ENCODE measurements around the gene EMX1. TPM values are rescaled to one million over a fixed set of nuclear protein-coding genes. Genes with fewer than 3 reads are reported as not detected.

EMX1 gene
- polyA plus RNA-seq, 1 donor from 2014 or later = 0.33 TPM

DNA sequence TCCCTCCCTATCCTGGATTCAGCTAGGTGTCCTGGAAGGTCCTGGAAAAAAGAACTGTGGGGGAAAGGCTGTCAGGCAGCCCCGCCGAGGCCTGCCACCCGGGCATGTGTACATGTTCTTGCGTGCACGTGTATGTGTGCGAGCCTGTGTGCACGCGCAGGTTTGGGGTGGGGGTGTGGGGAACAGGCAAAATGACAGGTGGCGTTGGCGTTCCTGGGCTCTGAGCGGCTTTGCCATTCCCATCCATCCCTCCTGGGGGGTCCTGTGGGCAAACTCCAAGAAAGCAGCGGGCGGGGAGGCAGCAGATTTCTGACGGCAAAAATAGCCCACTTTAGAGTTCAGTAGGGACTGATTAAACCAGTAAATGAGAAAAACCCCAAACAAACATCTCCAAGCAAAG, 35.6 kb downstream of the EMX1 start:
- H3F3A ChIP-seq (ENCODE audit: insufficient read depth, low read length, poor library complexity, severe bottlenecking) = no peaks in the 10 kb centered on the region
- H4K20me1 ChIP-seq (ENCODE audit: insufficient read depth) = no peaks in the 10 kb centered on the region
- H2AFZ ChIP-seq (ENCODE audit: low read depth, low read length) = no peak overlapping the region
- H3K9ac ChIP-seq (ENCODE audit: low read length) = no peak overlapping the region
- H3K4me2 ChIP-seq (ENCODE audit: low read length) = no peak overlapping the region
- H3K79me2 ChIP-seq (replicated peaks; ENCODE audit: insufficient read depth, low read length) = no peaks in the 10 kb centered on the region
- H3K9me3 ChIP-seq (ENCODE audit: low read length) = no peaks in the 10 kb centered on the region
- no peak overlapping the region for H3K4me3 ChIP-seq (ENCODE audit: low read length)
- H3K27ac ChIP-seq (ENCODE audit: low read length) = no peak overlapping the region
- TF ChIP-seq, protein P1, sequence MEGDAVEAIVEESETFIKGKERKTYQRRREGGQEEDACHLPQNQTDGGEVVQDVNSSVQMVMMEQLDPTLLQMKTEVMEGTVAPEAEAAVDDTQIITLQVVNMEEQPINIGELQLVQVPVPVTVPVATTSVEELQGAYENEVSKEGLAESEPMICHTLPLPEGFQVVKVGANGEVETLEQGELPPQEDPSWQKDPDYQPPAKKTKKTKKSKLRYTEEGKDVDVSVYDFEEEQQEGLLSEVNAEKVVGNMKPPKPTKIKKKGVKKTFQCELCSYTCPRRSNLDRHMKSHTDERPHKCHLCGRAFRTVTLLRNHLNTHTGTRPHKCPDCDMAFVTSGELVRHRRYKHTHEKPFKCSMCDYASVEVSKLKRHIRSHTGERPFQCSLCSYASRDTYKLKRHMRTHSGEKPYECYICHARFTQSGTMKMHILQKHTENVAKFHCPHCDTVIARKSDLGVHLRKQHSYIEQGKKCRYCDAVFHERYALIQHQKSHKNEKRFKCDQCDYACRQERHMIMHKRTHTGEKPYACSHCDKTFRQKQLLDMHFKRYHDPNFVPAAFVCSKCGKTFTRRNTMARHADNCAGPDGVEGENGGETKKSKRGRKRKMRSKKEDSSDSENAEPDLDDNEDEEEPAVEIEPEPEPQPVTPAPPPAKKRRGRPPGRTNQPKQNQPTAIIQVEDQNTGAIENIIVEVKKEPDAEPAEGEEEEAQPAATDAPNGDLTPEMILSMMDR (IDR thresholded peaks at IDR 0.05; ENCODE audit: poor library complexity, severe bottlenecking) = no peak
- no peak for TF ChIP-seq SMC3 (conservative IDR thresholded peaks at IDR 0.05; ENCODE audit: poor library complexity)
- no peak for TF ChIP-seq TAF1 (IDR thresholded peaks at IDR 0.05; ENCODE audit: low read depth)
- TF ChIP-seq EZH2 (IDR thresholded peaks at IDR 0.05; ENCODE audit: borderline replicate concordance, insufficient read depth, low read length, poor library complexity, severe bottlenecking) = no peak
- TF ChIP-seq EP300 (conservative IDR thresholded peaks at IDR 0.05; ENCODE audit: poor library complexity, severe bottlenecking) = no peak
- TF ChIP-seq MXI1 (conservative IDR thresholded peaks at IDR 0.05; ENCODE audit: poor library complexity, severe bottlenecking) = no peak
- no peak for TF ChIP-seq RAD21 (conservative IDR thresholded peaks at IDR 0.05)
- TF ChIP-seq, protein P2, sequence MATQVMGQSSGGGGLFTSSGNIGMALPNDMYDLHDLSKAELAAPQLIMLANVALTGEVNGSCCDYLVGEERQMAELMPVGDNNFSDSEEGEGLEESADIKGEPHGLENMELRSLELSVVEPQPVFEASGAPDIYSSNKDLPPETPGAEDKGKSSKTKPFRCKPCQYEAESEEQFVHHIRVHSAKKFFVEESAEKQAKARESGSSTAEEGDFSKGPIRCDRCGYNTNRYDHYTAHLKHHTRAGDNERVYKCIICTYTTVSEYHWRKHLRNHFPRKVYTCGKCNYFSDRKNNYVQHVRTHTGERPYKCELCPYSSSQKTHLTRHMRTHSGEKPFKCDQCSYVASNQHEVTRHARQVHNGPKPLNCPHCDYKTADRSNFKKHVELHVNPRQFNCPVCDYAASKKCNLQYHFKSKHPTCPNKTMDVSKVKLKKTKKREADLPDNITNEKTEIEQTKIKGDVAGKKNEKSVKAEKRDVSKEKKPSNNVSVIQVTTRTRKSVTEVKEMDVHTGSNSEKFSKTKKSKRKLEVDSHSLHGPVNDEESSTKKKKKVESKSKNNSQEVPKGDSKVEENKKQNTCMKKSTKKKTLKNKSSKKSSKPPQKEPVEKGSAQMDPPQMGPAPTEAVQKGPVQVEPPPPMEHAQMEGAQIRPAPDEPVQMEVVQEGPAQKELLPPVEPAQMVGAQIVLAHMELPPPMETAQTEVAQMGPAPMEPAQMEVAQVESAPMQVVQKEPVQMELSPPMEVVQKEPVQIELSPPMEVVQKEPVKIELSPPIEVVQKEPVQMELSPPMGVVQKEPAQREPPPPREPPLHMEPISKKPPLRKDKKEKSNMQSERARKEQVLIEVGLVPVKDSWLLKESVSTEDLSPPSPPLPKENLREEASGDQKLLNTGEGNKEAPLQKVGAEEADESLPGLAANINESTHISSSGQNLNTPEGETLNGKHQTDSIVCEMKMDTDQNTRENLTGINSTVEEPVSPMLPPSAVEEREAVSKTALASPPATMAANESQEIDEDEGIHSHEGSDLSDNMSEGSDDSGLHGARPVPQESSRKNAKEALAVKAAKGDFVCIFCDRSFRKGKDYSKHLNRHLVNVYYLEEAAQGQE (IDR thresholded peaks at IDR 0.05; ENCODE audit: borderline replicate concordance) = no peak
- TF ChIP-seq POLR2AphosphoS5 (IDR thresholded peaks at IDR 0.05) = no peak
- no peaks in the 10 kb centered on the region for H3K27me3 ChIP-seq (ENCODE audit: insufficient read depth, low read depth, low read length)
- H3K9me2 ChIP-seq (ENCODE audit: insufficient read depth, low read length) = no peaks in the 10 kb centered on the region
- H3K36me3 ChIP-seq (ENCODE audit: insufficient read depth, low read length) = no peaks in the 10 kb centered on the region

DNA sequence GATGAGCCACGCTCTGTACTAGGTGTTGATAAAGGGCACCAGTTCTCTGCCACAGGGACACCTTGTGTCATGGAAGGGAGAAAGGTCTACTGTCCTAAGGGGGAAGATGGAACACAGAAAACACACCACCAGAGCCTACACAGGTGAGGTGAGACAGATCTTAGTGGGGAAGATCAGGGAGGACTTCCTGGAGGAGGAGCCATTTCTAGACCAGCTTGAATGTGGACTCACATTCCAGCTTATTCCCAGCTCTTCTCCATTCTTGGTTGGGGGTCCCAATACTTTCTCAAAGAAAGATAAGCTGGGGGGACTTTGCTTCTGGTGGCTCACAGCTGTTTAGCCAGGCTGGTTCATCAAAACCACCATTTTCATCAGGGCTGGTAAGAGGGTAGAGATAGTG, 36.2 kb downstream of the EMX1 start:
- H3K9me3 ChIP-seq (ENCODE audit: low read length) = no peaks in the 10 kb centered on the region
- H3K79me2 ChIP-seq (replicated peaks; ENCODE audit: insufficient read depth, low read length) = no peaks in the 10 kb centered on the region
- no peak overlapping the region for H3K9ac ChIP-seq (ENCODE audit: low read length)
- no peaks in the 10 kb centered on the region for H3K9me2 ChIP-seq (ENCODE audit: insufficient read depth, low read length)
- H3K27me3 ChIP-seq (ENCODE audit: insufficient read depth, low read depth, low read length) = no peaks in the 10 kb centered on the region
- H3K27ac ChIP-seq (ENCODE audit: low read length) = no peak overlapping the region
- H2AFZ ChIP-seq (ENCODE audit: low read depth, low read length) = no peak overlapping the region
- H3K4me2 ChIP-seq (ENCODE audit: low read length) = no peak overlapping the region
- H4K20me1 ChIP-seq (ENCODE audit: insufficient read depth) = no peaks in the 10 kb centered on the region
- H3K36me3 ChIP-seq (ENCODE audit: insufficient read depth, low read length) = no peaks in the 10 kb centered on the region
- no peak overlapping the region for H3K4me3 ChIP-seq (ENCODE audit: low read length)
- no peaks in the 10 kb centered on the region for H3F3A ChIP-seq (ENCODE audit: insufficient read depth, low read length, poor library complexity, severe bottlenecking)
- TF ChIP-seq TAF1 (IDR thresholded peaks at IDR 0.05; ENCODE audit: low read depth) = no peak
- TF ChIP-seq EZH2 (IDR thresholded peaks at IDR 0.05; ENCODE audit: borderline replicate concordance, insufficient read depth, low read length, poor library complexity, severe bottlenecking) = no peak
- TF ChIP-seq, protein P1 (IDR thresholded peaks at IDR 0.05; ENCODE audit: poor library complexity, severe bottlenecking) = no peak
- TF ChIP-seq SMC3 (conservative IDR thresholded peaks at IDR 0.05; ENCODE audit: poor library complexity) = no peak
- no peak for TF ChIP-seq RAD21 (conservative IDR thresholded peaks at IDR 0.05)
- no peak for TF ChIP-seq POLR2AphosphoS5 (IDR thresholded peaks at IDR 0.05)
- no peak for TF ChIP-seq EP300 (conservative IDR thresholded peaks at IDR 0.05; ENCODE audit: poor library complexity, severe bottlenecking)
- TF ChIP-seq MXI1 (conservative IDR thresholded peaks at IDR 0.05; ENCODE audit: poor library complexity, severe bottlenecking) = no peak
- TF ChIP-seq, protein P2 (IDR thresholded peaks at IDR 0.05; ENCODE audit: borderline replicate concordance) = no peak

Measured in neural cell (in vitro differentiated cells).